HUES48 (cell line): ENCODE measurements around the gene RASSF7.

Source experiments
- H3K27ac ChIP-seq: one replicate; pipeline ENCODE4 v1.7.0; 2013; ENCODE audit warnings: low read depth, low read length, inconsistent platforms
- H3K27me3 ChIP-seq: 2 replicates; pipeline ENCODE4 v1.6.1; 2013; ENCODE audit warnings: mild to moderate bottlenecking, low read length; ENCODE audit not compliant: control insufficient read depth, insufficient read depth
- H3K36me3 ChIP-seq: 2 replicates; pipeline ENCODE4 v1.6.1; 2013; ENCODE audit warnings: low read length; ENCODE audit not compliant: control insufficient read depth, insufficient read depth
- H3K4me1 ChIP-seq: 2 replicates; pipeline ENCODE4 v1.6.1; 2013; ENCODE audit warnings: mild to moderate bottlenecking, low read length; ENCODE audit not compliant: control insufficient read depth, insufficient read depth
- H3K4me3 ChIP-seq: 2 replicates; pipeline ENCODE4 v1.5.1; 2013; ENCODE audit warnings: mild to moderate bottlenecking, low read depth, low read length
- H3K9ac ChIP-seq: 2 replicates; pipeline ENCODE4 v1.6.1; 2013; ENCODE audit warnings: mild to moderate bottlenecking, low read depth, low read length, moderate library complexity
- H3K9me3 ChIP-seq: 2 replicates; pipeline ENCODE4 v1.6.1; 2013; ENCODE audit warnings: low read length; ENCODE audit not compliant: control insufficient read depth, insufficient read depth

Gene RASSF7

DNA sequence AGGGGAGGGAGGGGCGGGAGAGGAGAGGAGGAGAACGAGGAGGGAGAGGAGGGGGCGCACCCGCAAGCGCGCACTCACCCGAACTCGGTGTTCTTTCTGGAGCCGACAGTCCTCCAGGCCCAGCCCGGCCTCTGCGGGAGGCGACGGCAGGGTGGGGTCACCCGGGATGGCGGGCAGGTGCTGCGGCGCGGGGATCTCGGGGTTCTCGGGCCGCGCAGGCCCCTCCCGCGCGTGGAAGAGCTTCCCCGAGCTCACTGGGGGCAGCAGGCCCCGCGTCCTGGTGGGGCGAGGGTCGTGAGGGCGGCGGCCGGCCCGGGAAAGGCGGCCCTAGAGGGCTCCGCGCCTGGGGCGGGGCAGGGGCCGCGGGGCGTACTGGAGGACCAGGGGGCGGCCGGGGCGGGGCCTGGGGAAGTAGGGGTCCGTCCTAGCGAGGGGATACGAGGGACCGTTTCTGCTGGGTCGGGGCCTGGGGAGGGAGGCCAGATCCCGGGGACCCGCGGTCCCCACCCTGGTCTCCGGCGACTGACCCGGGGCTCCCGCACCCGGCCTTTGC, 5.5 kb upstream of the RASSF7 start:
- peaks cover 27% of the 10 kb centered on the region for H3K27me3 ChIP-seq
- H3K4me1 ChIP-seq, result peaks cover 6% of the 10 kb centered on the region
- no peak overlapping the region for H3K27ac ChIP-seq
- H3K36me3 ChIP-seq, result no peaks in the 10 kb centered on the region
- no peaks in the 10 kb centered on the region for H3K9me3 ChIP-seq
- H3K4me3 ChIP-seq, result peak overlapping the region; percentile 69
- H3K9ac ChIP-seq, result no peak overlapping the region

DNA sequence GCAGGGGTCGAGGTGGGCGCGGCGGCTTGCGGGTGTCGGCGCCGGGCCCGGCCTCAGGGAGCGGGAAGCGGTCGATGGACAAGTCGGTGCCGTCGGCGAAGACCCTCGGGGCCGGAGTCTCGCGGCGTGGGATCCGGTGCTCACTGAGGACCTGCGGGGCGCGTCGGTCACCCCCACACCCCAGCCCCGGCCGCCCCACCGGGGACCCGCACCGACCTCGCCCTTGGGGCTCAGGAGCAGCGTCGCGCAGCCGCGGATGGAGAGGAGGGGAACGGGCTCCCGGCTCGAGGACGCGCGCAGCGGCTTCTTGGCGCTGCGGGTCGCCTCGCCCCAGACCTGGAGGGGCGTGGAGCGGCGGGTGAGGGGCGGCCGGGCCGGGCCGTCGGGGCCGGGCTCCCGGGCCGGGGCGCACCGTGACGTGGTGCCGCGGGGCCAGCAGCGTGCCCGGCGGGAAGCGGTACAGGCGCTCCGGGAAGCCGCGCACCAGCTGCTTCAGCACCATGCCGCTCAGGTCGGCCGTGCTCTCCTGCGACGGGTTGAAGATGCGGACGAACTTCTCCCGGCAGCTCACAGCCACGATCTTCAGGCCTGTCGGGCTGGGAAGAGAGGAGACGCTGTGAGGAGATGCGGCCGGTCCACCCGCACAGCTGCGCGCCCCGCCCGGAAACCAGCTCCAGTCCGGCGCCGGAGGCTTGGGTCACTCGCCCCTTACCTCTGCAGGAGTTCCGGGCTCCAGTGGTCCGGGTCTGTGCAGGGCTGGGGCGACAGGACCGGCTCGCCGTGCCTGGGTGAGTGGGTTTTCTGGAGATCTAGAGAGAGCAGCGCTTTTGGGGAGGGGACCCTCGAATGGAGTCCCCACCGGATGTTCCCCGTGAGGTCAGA, 4.7 kb upstream of the RASSF7 start:
- H3K36me3 ChIP-seq, result no peaks in the 10 kb centered on the region
- H3K9ac ChIP-seq, result no peak overlapping the region
- H3K4me1 ChIP-seq, result peaks cover 6% of the 10 kb centered on the region
- peaks cover 27% of the 10 kb centered on the region for H3K27me3 ChIP-seq
- no peaks in the 10 kb centered on the region for H3K9me3 ChIP-seq
- no peak overlapping the region for H3K27ac ChIP-seq
- H3K4me3 ChIP-seq, result peak overlapping the region; percentile 69

DNA sequence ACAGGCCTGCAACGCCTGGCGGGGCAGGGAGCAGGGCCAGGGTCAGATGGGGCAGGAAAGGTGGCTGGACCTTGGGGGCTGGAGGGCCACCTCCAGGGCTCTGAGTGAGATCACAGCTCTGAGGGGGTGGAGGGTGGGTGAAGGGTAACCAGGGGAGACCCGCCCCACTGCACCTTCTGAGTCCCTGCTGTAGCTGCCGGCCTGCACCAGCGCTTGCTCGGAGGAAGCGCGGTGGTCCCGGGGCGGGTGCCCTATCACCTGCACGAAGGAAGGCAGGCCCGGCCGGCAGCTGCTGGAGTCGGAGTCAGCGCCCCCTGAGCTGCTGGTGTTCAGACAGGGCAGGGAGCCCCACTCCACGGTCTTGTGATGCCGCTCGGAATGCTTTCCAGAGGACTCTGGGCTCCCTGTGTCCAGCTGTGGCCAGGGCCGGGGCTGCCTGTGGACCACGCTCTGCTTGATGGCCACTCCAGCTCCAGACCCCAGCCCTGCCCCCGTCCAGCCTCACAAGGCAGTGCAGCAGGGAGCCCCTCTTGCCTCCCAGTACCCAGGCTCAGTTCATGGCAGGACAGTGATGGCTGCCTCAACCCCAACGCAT, 4.0 kb upstream of the RASSF7 start:
- Histone ChIP-seq H3K4me3 (peak overlapping the region; percentile 69), H3K36me3 (no peaks in the 10 kb centered on the region), H3K9ac (no peak overlapping the region), H3K27ac (no peak overlapping the region), H3K27me3 (peaks cover 27% of the 10 kb centered on the region), H3K9me3 (no peaks in the 10 kb centered on the region), H3K4me1 (peaks cover 9% of the 10 kb centered on the region)

DNA sequence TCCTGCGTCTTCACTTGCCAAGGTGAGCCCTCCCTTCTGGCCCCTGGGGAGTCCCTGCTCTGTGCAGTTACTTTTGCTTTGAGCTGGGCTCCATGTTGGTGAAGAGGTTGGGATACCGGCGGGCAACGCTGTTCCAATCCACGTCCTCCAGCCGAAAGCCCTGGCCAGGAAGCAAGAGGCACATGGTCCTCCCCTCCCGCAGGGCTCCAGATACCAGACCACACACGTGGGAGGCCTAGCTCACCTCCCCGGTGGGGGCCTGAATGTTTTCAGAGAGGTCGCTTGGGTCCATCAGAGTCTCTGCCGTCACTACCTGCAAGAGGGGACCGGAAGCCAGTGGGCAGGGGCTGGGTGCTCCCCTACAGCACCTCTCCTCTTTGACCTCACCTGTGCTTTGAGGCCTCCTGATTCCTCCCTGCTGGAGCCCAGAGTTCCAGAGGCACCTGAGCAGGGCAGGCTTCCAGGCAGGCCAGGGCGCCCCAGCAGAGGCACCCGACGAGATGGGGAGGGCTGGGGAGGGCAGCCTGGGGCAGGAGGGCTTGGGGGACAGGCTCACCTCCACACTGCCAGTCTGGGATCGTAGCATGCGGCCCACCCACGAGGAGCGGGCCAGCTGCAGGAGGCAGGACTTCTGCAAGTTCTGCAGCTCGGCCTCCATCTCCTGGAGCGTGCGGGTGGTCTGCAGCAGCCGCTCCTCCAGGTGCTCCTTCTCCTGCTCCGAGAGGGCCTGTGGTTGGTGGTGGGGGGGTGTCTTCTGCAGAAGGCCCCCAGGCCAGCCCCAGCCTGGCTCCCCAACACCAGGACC, 3.2 kb upstream of the RASSF7 start:
- Histone ChIP-seq H3K27ac (no peak overlapping the region), H3K9me3 (no peaks in the 10 kb centered on the region), H3K4me1 (peaks cover 10% of the 10 kb centered on the region), H3K9ac (no peak overlapping the region), H3K4me3 (no peak overlapping the region), H3K36me3 (no peaks in the 10 kb centered on the region), H3K27me3 (peaks cover 27% of the 10 kb centered on the region)

DNA sequence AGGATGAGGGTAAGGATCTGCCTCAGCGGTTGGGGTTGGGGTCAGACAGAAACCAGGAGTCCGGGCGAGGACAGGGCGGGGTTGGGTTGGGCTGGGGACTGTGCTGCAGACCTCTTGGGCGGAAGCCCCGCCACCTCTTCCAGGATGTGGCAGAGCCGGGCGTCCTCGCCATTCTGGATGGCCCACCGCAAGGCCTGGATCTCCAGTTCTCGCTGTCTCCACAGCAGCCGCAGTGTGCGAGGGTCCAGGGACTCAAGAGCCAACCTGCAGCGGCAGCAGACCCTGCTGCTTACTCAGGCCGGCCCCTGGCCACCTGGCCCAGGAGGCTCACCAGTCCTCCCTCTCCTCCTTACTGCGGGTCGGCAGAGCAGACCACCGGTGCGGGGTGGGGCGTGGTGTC, 2.3 kb upstream of the RASSF7 start:
- Histone ChIP-seq H3K27me3 (peaks cover 27% of the 10 kb centered on the region), H3K9me3 (no peaks in the 10 kb centered on the region), H3K9ac (no peak overlapping the region), H3K27ac (no peak overlapping the region), H3K4me3 (no peak overlapping the region), H3K4me1 (peaks cover 10% of the 10 kb centered on the region), H3K36me3 (peaks cover 8% of the 10 kb centered on the region)

DNA sequence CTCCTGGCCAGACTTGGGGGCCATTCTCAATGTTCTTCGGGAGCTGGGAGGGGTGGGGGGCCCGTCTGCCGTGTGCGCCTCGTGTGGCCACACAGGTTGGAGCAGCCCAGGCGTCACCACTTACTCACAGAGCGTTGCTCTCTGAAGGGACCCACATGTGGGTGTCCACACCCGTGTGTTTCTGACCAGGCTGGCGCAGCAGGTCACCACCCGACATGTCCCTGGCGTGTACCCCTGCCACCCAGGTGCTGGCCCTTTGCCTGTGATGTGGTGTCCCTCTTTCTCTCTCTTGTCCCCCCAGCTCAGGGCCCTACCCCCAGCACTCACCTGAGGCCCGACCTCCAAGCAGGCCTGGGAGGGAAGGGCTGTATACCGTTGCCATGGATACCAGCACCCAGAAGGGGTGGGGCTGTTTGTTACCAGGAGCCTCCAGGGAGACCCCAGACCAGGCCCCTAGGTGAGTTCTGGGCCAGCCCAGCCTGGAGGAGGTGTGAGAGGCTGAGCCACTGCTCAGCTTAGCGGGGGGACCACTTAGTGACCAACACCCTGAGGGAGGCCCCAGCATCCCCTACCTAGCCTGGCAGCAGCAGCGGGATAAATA, 1.6 kb upstream of the RASSF7 start:
- Histone ChIP-seq H3K36me3 (peaks cover 14% of the 10 kb centered on the region), H3K27me3 (peaks cover 27% of the 10 kb centered on the region), H3K4me1 (peaks cover 10% of the 10 kb centered on the region), H3K4me3 (no peak overlapping the region), H3K9ac (no peak overlapping the region), H3K27ac (no peak overlapping the region), H3K9me3 (no peaks in the 10 kb centered on the region)

DNA sequence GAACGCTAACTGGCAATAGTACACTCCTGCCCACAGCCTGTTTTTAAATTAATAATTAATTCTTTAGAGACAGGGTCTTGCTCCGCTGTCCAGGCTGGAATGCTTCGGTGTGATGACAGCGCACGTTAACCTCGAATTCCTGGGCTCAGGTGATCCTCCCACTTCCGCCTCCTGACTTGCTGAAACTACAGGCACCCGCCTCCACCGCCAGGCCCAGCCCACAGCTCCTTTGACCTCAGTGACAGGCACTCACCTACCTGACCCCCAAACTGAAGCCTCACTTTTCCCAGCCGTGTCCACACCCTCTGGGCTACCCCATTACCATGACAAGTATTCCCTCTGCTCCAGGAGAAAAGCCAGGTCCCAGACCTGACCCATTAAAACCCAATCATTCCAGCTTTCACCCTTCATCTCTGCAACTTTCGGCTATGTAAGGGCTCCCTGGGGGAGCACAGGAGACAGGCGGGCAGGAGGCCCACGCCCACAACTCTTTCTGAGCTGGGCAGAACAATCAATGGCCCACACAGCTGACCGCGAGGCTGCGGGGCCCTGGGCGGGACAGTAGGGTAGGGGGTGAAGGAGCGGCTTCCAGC, 962 bp upstream of the RASSF7 start:
- H3K9ac ChIP-seq, result no peak overlapping the region
- H3K27ac ChIP-seq, result peak overlapping the region; percentile 68
- peaks cover 27% of the 10 kb centered on the region for H3K27me3 ChIP-seq
- H3K4me3 ChIP-seq, result peak overlapping the region; percentile 71
- H3K36me3 ChIP-seq, result peaks cover 15% of the 10 kb centered on the region
- H3K9me3 ChIP-seq, result no peaks in the 10 kb centered on the region
- peaks cover 10% of the 10 kb centered on the region for H3K4me1 ChIP-seq

DNA sequence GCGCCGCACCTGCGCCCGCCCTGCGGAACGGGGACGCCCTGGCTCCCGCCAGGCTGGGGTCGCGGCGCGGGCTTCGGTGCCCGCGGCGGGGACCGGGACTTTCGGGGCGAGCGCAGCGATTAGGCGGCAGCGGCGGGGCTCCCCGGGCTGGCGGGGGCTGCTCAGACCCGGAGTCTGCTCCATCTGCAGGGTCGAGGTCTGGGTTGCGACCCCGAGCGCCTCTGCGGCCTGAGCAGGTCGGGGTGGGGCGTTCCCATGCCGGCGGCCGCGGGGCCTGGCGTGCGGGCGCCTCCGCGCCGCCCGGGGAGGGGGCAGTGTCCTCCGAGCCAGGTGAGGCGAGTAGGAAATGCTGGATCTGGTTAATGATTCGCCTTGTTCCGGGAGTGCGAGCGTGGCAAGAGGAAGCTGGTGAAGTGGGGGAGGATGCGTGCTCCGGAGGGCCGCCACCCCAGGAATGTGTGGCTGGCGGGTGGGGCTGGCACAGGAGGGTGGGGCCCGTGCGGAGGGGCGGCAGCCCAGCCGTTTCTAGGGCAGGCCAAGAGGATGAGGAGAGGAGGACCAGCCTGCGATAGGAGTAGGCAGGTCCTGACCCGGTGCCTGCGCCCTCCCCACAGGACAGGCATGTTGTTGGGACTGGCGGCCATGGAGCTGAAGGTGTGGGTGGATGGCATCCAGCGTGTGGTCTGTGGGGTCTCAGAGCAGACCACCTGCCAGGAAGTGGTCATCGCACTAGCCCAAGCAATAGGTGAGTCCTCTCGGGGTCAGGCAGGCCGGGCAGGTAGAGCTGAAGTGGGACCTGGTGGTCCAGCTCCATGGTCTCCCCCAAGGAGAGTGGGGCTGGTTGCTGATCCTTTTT, 606 bp downstream of the RASSF7 start:
- H3K4me1 ChIP-seq, result peaks cover 10% of the 10 kb centered on the region
- H3K9me3 ChIP-seq, result no peaks in the 10 kb centered on the region
- peak overlapping the region; percentile 42 for H3K27ac ChIP-seq
- H3K4me3 ChIP-seq, result peak overlapping the region; percentile 87
- peaks cover 15% of the 10 kb centered on the region for H3K36me3 ChIP-seq
- H3K27me3 ChIP-seq, result peaks cover 18% of the 10 kb centered on the region
- H3K9ac ChIP-seq, result peak overlapping the region; percentile 44

DNA sequence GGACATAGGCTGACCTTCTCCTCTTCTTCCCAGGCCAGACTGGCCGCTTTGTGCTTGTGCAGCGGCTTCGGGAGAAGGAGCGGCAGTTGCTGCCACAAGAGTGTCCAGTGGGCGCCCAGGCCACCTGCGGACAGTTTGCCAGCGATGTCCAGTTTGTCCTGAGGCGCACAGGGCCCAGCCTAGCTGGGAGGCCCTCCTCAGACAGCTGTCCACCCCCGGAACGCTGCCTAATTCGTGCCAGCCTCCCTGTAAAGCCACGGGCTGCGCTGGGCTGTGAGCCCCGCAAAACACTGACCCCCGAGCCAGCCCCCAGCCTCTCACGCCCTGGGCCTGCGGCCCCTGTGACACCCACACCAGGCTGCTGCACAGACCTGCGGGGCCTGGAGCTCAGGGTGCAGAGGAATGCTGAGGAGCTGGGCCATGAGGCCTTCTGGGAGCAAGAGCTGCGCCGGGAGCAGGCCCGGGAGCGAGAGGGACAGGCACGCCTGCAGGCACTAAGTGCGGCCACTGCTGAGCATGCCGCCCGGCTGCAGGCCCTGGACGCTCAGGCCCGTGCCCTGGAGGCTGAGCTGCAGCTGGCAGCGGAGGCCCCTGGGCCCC, 1.4 kb downstream of the RASSF7 start:
- H3K4me3 ChIP-seq, result no peak overlapping the region; the same call in 1 of the 2 replicates
- H3K9ac ChIP-seq, result no peak overlapping the region
- no peaks in the 10 kb centered on the region for H3K9me3 ChIP-seq
- peaks cover 15% of the 10 kb centered on the region for H3K36me3 ChIP-seq
- H3K27me3 ChIP-seq, result peaks cover 10% of the 10 kb centered on the region
- no peak overlapping the region for H3K27ac ChIP-seq
- peaks cover 10% of the 10 kb centered on the region for H3K4me1 ChIP-seq
